Hematopoietic multipotent progenitor cell (in vitro differentiated cells): Measurements from ENCODE around the gene CD79B. TPM values are rescaled to one million over a fixed set of nuclear protein-coding genes. Genes with fewer than 3 reads are reported as not detected.
"Not testable (repeated sequence)": the region's sequence is repeated elsewhere in the genome, so short reads cannot be mapped to it uniquely, and the experiment has no call there.

Source experiments
- DNase-seq, 3 donors: peaks; one replicate each; pipeline ENCODE4 v3.0.0-alpha.2; 2011 to 2015; ENCODE audit warnings: low read depth in 2 of 3, low spot score in 2 of 3
- small RNA-seq: library from RNA; depleted of rRNA; stranded (forward); fragments of <200 nt; gene quantifications from one replicate; pipeline ENCODE3, GENCODE V24; 2012
- total RNA-seq: library from RNA; depleted of rRNA; stranded (reverse); fragments of >200 nt; gene quantifications from one replicate; pipeline ENCODE4 v1.2.3, GENCODE V29; 2012

CD79B gene
- total RNA-seq, 1 donor = 67.1 TPM

GRCh38 chr17:63882626-63883126 is 49.5 kb downstream of the CD79B start:
- DNase-seq = not testable (repeated sequence)

- peak; percentile 30 to 63 (median 55) for DNase-seq
Observed at GRCh38 chr17:63881935-63882601, 50.1 kb downstream of the CD79B start, which contains the start of gene GH2. Gene GH2 (minus strand): TSS chr17:63881944. CDS start chr17:63881801, 143 bp downstream.

GRCh38 chr17:63881337-63881736 is 50.8 kb downstream of the CD79B start:
- DNase-seq = not testable (repeated sequence)

GRCh38 chr17:63880706-63881105 is 51.4 kb downstream of the CD79B start:
- DNase-seq = no peak

Small RNAs within 50 kb of the gene (small RNA-seq; reads per million reads assigned to genes)
- gene AC040958.1 = not detected
- gene AC127029.1 = not detected
- not detected for gene GH1

Other genes starting within 250 kb of the CD79B start
- gene LIMD2, start 232.2 kb downstream of the CD79B start, total RNA-seq = 191 TPM
- 42.0 TPM for gene STRADA, start 190.5 kb downstream of the CD79B start, total RNA-seq
- gene CCDC47, start 158.7 kb downstream of the CD79B start, total RNA-seq = 25.3 TPM
- 38.0 TPM for gene DDX42, start 158.2 kb downstream of the CD79B start, total RNA-seq
- gene PSMC5, start 104.9 kb downstream of the CD79B start, total RNA-seq = 43.4 TPM
- 47.9 TPM for gene FTSJ3, start 104.7 kb downstream of the CD79B start, total RNA-seq
- gene SMARCD2, start 89.6 kb downstream of the CD79B start, total RNA-seq = 211 TPM
- gene CSH2, start 58.7 kb downstream of the CD79B start, total RNA-seq = not detected
- gene GH2, start 50.4 kb downstream of the CD79B start, total RNA-seq = not detected
- not detected for gene CSH1, start 35.8 kb downstream of the CD79B start, total RNA-seq
- gene CSHL1, start 21.1 kb downstream of the CD79B start, total RNA-seq = not detected
- not detected for gene GH1, start 13.5 kb downstream of the CD79B start, total RNA-seq
- gene SCN4A, start 40.6 kb upstream of the CD79B start, total RNA-seq = 2.2 TPM
- 1.6 TPM for gene PRR29, start 66.0 kb upstream of the CD79B start, total RNA-seq
- 249 TPM for gene ICAM2, start 88.3 kb upstream of the CD79B start, total RNA-seq
- 17.2 TPM for gene ERN1, start 197.8 kb upstream of the CD79B start, total RNA-seq